Measurements from ENCODE around the gene ATAD1.
"Not testable (repeated sequence)": the region's sequence is repeated elsewhere in the genome, so short reads cannot be mapped to it uniquely, and the experiment has no call there.

ATAD1 gene

GRCh38 chr10:87845624-87845998, 27.6 kb upstream of the ATAD1 start:
- no peak for DNase-seq

GRCh38 chr10:87844837-87845623, 27.0 kb upstream of the ATAD1 start:
- no peak for DNase-seq

GRCh38 chr10:87843714-87844113, 25.7 kb upstream of the ATAD1 start:
- DNase-seq: no peak

GRCh38 chr10:87842776-87843497, 24.9 kb upstream of the ATAD1 start:
- peak; percentile 38 to 57 for DNase-seq

GRCh38 chr10:87842220-87842641, 24.2 kb upstream of the ATAD1 start:
- no peak for DNase-seq

GRCh38 chr10:87841186-87841585, 23.2 kb upstream of the ATAD1 start:
- no peak for DNase-seq

- DNase-seq: no peak
Measured at GRCh38 chr10:87838650-87839049, 20.6 kb upstream of the ATAD1 start.

- DNase-seq: no peak
Measured at GRCh38 chr10:87837445-87837844, 19.4 kb upstream of the ATAD1 start.

- no peak for DNase-seq
Measured at GRCh38 chr10:87836098-87836497, 18.1 kb upstream of the ATAD1 start.

- no peak for DNase-seq
Measured at GRCh38 chr10:87829986-87830729, 12.1 kb upstream of the ATAD1 start.

GRCh38 chr10:87829051-87829450, 11.0 kb upstream of the ATAD1 start:
- DNase-seq: not testable (repeated sequence)

- no peak for DNase-seq
Measured at GRCh38 chr10:87827681-87828080, 9.7 kb upstream of the ATAD1 start.

- DNase-seq: no peak
Measured at GRCh38 chr10:87826653-87827052, 8.6 kb upstream of the ATAD1 start.

- no peak for DNase-seq
Measured at GRCh38 chr10:87819289-87819585, 1.2 kb upstream of the ATAD1 start.

- DNase-seq: peak in 1 of 2 experiments; percentile 53
Measured at GRCh38 chr10:87818505-87819288, 671 bp upstream of the ATAD1 start.

GRCh38 chr10:87816898-87817608, 973 bp downstream of the ATAD1 start:
- DNase-seq: peak; percentile 17 to 37

GRCh38 chr10:87816163-87816897, 1.7 kb downstream of the ATAD1 start:
- DNase-seq: no peak

GRCh38 chr10:87804939-87805569, 13.0 kb downstream of the ATAD1 start:
- no peak for DNase-seq

- no peak for DNase-seq
Measured at GRCh38 chr10:87803831-87804230, 14.2 kb downstream of the ATAD1 start.

GRCh38 chr10:87803328-87803727, 14.7 kb downstream of the ATAD1 start:
- DNase-seq: no peak

GRCh38 chr10:87801813-87802435, 16.1 kb downstream of the ATAD1 start:
- not testable (repeated sequence) for DNase-seq

All from NCI-H526 (cell line).